Astrocyte (in vitro differentiated cells and primary cell): ENCODE results near the gene USP19. TPM values are rescaled to one million over a fixed set of nuclear protein-coding genes. Genes with fewer than 3 reads are reported as not detected.

Experiments
- DNase-seq: peaks from one replicate; pipeline ENCODE4 v3.0.0-alpha.2; 2010; ENCODE audit warnings: low read depth
- FAIRE-seq: peaks from 2 replicates; lab custom pipeline; 2011; peaks lifted over from hg19 to GRCh38; lab: Jason Lieb, UNC
- H2AFZ ChIP-seq: 2 replicates; pipeline ENCODE4 v1.6.0; 2012; ENCODE audit warnings: low read depth, low read length, inconsistent platforms
- H3K27ac ChIP-seq: 2 replicates; pipeline ENCODE4 v1.5.1; 2011; ENCODE audit warnings: low read depth, low read length, inconsistent platforms
- H3K27me3 ChIP-seq: 2 replicates; pipeline ENCODE4 v1.6.0; 2011; ENCODE audit warnings: low read length, inconsistent platforms; ENCODE audit not compliant: insufficient read depth
- H3K36me3 ChIP-seq: 2 replicates; pipeline ENCODE4 v1.5.1; 2011; ENCODE audit warnings: low read length, inconsistent platforms; ENCODE audit not compliant: insufficient read depth
- H3K4me1 ChIP-seq: 2 replicates; pipeline ENCODE4 v1.5.1; 2011; ENCODE audit warnings: low read length, inconsistent platforms; ENCODE audit not compliant: insufficient read depth
- H3K4me2 ChIP-seq: 2 replicates; pipeline ENCODE4 v1.6.0; 2012; ENCODE audit warnings: low read length, inconsistent platforms
- H3K4me3 ChIP-seq: 2 replicates; pipeline ENCODE4 v1.5.1; 2011; ENCODE audit warnings: low read depth, mild to moderate bottlenecking, low read length, inconsistent platforms; ENCODE audit not compliant: insufficient read depth
- H3K79me2 ChIP-seq: 2 replicates; pipeline ENCODE4 v1.6.0; 2012; ENCODE audit warnings: mild to moderate bottlenecking, low read length, inconsistent platforms; ENCODE audit not compliant: insufficient read depth
- H3K9ac ChIP-seq: 2 replicates; pipeline ENCODE4 v1.6.0; 2012; ENCODE audit warnings: mild to moderate bottlenecking, low read length, inconsistent platforms
- H3K9me3 ChIP-seq: 2 replicates; pipeline ENCODE4 v1.5.1; 2012; ENCODE audit warnings: low read depth, mild to moderate bottlenecking, low read length, inconsistent platforms; ENCODE audit not compliant: insufficient read depth
- H4K20me1 ChIP-seq: 2 replicates; pipeline ENCODE4 v1.6.0; 2012; ENCODE audit warnings: low read length, inconsistent platforms; ENCODE audit not compliant: insufficient read depth
- H3K27ac Mint-ChIP-seq: one replicate; pipeline ENCODE4 v1.8.0; 2021; ENCODE audit warnings: mild to moderate bottlenecking, mixed read lengths; ENCODE audit not compliant: unreplicated experiment
- H3K27me3 Mint-ChIP-seq: one replicate; pipeline ENCODE4 v1.8.0; 2021; ENCODE audit warnings: low read depth, mixed read lengths; ENCODE audit not compliant: unreplicated experiment
- H3K36me3 Mint-ChIP-seq: one replicate; pipeline ENCODE4 v1.8.0; 2021; ENCODE audit warnings: low read depth, mixed read lengths; ENCODE audit not compliant: unreplicated experiment
- H3K4me1 Mint-ChIP-seq: one replicate; pipeline ENCODE4 v1.8.0; 2021; ENCODE audit warnings: low read depth, mixed read lengths; ENCODE audit not compliant: unreplicated experiment
- H3K4me3 Mint-ChIP-seq: one replicate; pipeline ENCODE4 v1.8.0; 2021; ENCODE audit warnings: mild to moderate bottlenecking, moderate library complexity, mixed read lengths; ENCODE audit not compliant: unreplicated experiment
- H3K9me3 Mint-ChIP-seq: one replicate; pipeline ENCODE4 v1.8.0; 2021; ENCODE audit warnings: mild to moderate bottlenecking, mixed read lengths; ENCODE audit not compliant: unreplicated experiment
- CTCF ChIP-seq: IDR thresholded peaks from 2 replicates; pipeline ENCODE4 v1.5.1; 2011; ENCODE audit warnings: low read depth, mild to moderate bottlenecking, inconsistent platforms, low read length, moderate library complexity; ENCODE audit not compliant: insufficient read depth
- EZH2 ChIP-seq: IDR thresholded peaks from 2 replicates; pipeline ENCODE4 v1.6.1; 2012; ENCODE audit warnings: mild to moderate bottlenecking, low read length, inconsistent platforms; ENCODE audit not compliant: insufficient read depth
- total RNA-seq: library from RNA; stranded (reverse); gene quantifications from 2 replicates; pipeline ENCODE4 v1.2.1, GENCODE V29; 2021

Gene USP19
- total RNA-seq, 1 donor from 2014 or later = 28.7 TPM

- Mint-ChIP-seq H3K4me3 (no peak overlapping the region), H3K4me1 (no peaks in the 10 kb centered on the region), H3K27ac (no peak overlapping the region), H3K27me3 (no peaks in the 10 kb centered on the region), H3K36me3 (peaks cover 10% of the 10 kb centered on the region), H3K9me3 (no peaks in the 10 kb centered on the region)
- no peak overlapping the region for H3K4me2 ChIP-seq
- DNase-seq = no peak
- H3K27me3 ChIP-seq = no peaks in the 10 kb centered on the region
- TF ChIP-seq EZH2 (no peak), CTCF (no peak)
- H3K9ac ChIP-seq = no peak overlapping the region
- H3K9me3 ChIP-seq = no peaks in the 10 kb centered on the region
- FAIRE-seq = no peak
- H2AFZ ChIP-seq = no peak overlapping the region
- H3K36me3 ChIP-seq = peaks cover 18% of the 10 kb centered on the region
- H3K4me1 ChIP-seq = no peaks in the 10 kb centered on the region
- no peak overlapping the region for H3K27ac ChIP-seq
- peaks cover 67% of the 10 kb centered on the region for H4K20me1 ChIP-seq
- no peak overlapping the region for H3K4me3 ChIP-seq
- H3K79me2 ChIP-seq = peaks cover 94% of the 10 kb centered on the region
Observed at GRCh38 chr3:49081429-49081828, 39.2 kb downstream of the USP19 start.

GRCh38 chr3:49079270-49079669 lies 41.4 kb downstream of the USP19 start:
- Mint-ChIP-seq H3K4me3 (no peak overlapping the region), H3K9me3 (no peaks in the 10 kb centered on the region), H3K4me1 (no peaks in the 10 kb centered on the region), H3K27ac (no peak overlapping the region), H3K36me3 (peaks cover 10% of the 10 kb centered on the region), H3K27me3 (no peaks in the 10 kb centered on the region)
- Histone ChIP-seq H3K36me3 (peaks cover 27% of the 10 kb centered on the region), H2AFZ (no peak overlapping the region), H3K27me3 (no peaks in the 10 kb centered on the region), H4K20me1 (peaks cover 56% of the 10 kb centered on the region), H3K9ac (no peak overlapping the region), H3K79me2 (peaks cover 87% of the 10 kb centered on the region), H3K4me3 (no peak overlapping the region), H3K9me3 (no peaks in the 10 kb centered on the region), H3K27ac (no peak overlapping the region), H3K4me1 (no peaks in the 10 kb centered on the region), H3K4me2 (no peak overlapping the region)
- DNase-seq (no peak), FAIRE-seq (no peak)
- TF ChIP-seq CTCF (no peak), EZH2 (no peak)

- no peaks in the 10 kb centered on the region for H3K9me3 Mint-ChIP-seq
- H3K27me3 Mint-ChIP-seq = no peaks in the 10 kb centered on the region
- no peak overlapping the region for H3K9ac ChIP-seq
- H4K20me1 ChIP-seq = peaks cover 62% of the 10 kb centered on the region
- TF ChIP-seq CTCF (no peak), EZH2 (no peak)
- H3K27ac Mint-ChIP-seq = no peak overlapping the region
- no peaks in the 10 kb centered on the region for H3K9me3 ChIP-seq
- H3K4me3 ChIP-seq = no peak overlapping the region
- no peak overlapping the region for H3K4me2 ChIP-seq
- no peak overlapping the region for H2AFZ ChIP-seq
- H3K79me2 ChIP-seq = peaks cover 77% of the 10 kb centered on the region
- H3K27me3 ChIP-seq = no peaks in the 10 kb centered on the region
- H3K4me1 ChIP-seq = no peaks in the 10 kb centered on the region
- DNase-seq (no peak), FAIRE-seq (no peak)
- H3K36me3 Mint-ChIP-seq = peaks cover 12% of the 10 kb centered on the region
- H3K4me3 Mint-ChIP-seq = no peak overlapping the region
- H3K27ac ChIP-seq = no peak overlapping the region
- H3K4me1 Mint-ChIP-seq = no peaks in the 10 kb centered on the region
- peaks cover 35% of the 10 kb centered on the region for H3K36me3 ChIP-seq
Observed at GRCh38 chr3:49076646-49077045, 44.0 kb downstream of the USP19 start.
